Activated CD8-positive, alpha-beta memory T cell treated with anti-CD3 and anti-CD28 coated beads for 48 hours (primary cell): ENCODE data around the gene TMEM63C.

Source experiments
- DNase-seq, 3 experiments: peaks; one replicate each; pipeline ENCODE4 v3.0.0-alpha.2; 2020; ENCODE audit warnings: low read depth in 2 of 3, low spot score in 2 of 3

Gene TMEM63C

GRCh38 chr14:77181603-77182437, at the start of gene TMEM63C:
TSS of gene TMEM63C (plus strand) at chr14:77181798. CDS start at chr14:77218814, 37,016 bp downstream.
- DNase-seq, result peak; percentile 16 to 46 (median 18)

GRCh38 chr14:77131871-77132486, 49.6 kb upstream of the TMEM63C start:
- DNase-seq, result no peak

GRCh38 chr14:77133720-77134338, 47.8 kb upstream of the TMEM63C start:
- DNase-seq, result peak in 1 of 3 experiments; percentile 30

- no peak for DNase-seq
Measured at GRCh38 chr14:77139022-77139421, 42.6 kb upstream of the TMEM63C start.

- peak in 1 of 3 experiments; percentile 34 for DNase-seq
Measured at GRCh38 chr14:77139540-77140358, 41.8 kb upstream of the TMEM63C start.

GRCh38 chr14:77140359-77141213, 41.0 kb upstream of the TMEM63C start:
- DNase-seq, result no peak

GRCh38 chr14:77141214-77142004, 40.2 kb upstream of the TMEM63C start, which contains the start of gene ZDHHC22:
TSS of gene ZDHHC22 (minus strand) at chr14:77141791. CDS start at chr14:77139738, 2,053 bp downstream.
- DNase-seq, result no peak

GRCh38 chr14:77142005-77142800, 39.4 kb upstream of the TMEM63C start:
- DNase-seq, result no peak

GRCh38 chr14:77143071-77143470, 38.5 kb upstream of the TMEM63C start:
- no peak for DNase-seq

GRCh38 chr14:77144412-77145115, 37.0 kb upstream of the TMEM63C start:
- DNase-seq, result no peak

GRCh38 chr14:77145975-77146740, 35.4 kb upstream of the TMEM63C start:
- DNase-seq, result no peak

- DNase-seq, result no peak
Measured at GRCh38 chr14:77148510-77149231, 32.9 kb upstream of the TMEM63C start.

- DNase-seq, result no peak
Measured at GRCh38 chr14:77151245-77151644, 30.4 kb upstream of the TMEM63C start.

GRCh38 chr14:77151918-77152588, 29.5 kb upstream of the TMEM63C start:
- no peak for DNase-seq

GRCh38 chr14:77153802-77154201, 27.8 kb upstream of the TMEM63C start:
- no peak for DNase-seq

GRCh38 chr14:77154421-77154820, 27.2 kb upstream of the TMEM63C start:
- no peak for DNase-seq
